NOMO-1 treated with dmso at 0.1 percent for 144 hours (cell line): ENCODE measurements around the gene APBB1IP.
A peak's percentile ranks its signal among the peaks of the same experiment; 100 is the strongest.
"Not testable (repeated sequence)": the region's sequence is repeated elsewhere in the genome, so short reads cannot be mapped to it uniquely, and the experiment has no call there.

ENCODE experiments used
- DNase-seq: peaks from one replicate; lab custom pipeline; 2025; ENCODE audit not compliant: unreplicated experiment; lab: John Stamatoyannopoulos, UW

The APBB1IP gene

GRCh38 chr10:26474845-26475244, 36.7 kb downstream of the APBB1IP start:
- DNase-seq: not testable (repeated sequence)

- no peak for DNase-seq
Observed at GRCh38 chr10:26475386-26475785, 37.2 kb downstream of the APBB1IP start.

DNA sequence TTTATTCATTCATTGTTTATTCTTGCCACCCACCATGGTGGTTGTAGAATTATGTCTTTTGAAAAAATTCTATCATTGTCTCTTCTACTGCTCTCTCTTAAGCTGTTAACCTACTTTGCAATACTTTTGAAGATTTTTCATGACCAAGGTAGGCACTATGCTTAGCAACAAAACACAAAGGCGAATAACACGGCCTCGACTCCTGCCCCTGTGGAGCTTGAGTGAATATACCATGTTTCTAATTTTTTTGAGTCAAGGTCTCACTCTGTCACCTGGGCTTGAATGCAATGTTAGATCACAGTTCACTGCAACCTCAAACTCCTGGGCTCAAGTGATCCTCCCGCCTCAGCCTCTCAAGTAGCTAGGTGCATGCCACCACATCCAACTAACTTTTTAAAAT, 39.4 kb downstream of the APBB1IP start:
- DNase-seq: no peak

- DNase-seq: no peak
Observed at GRCh38 chr10:26478061-26478460, 39.9 kb downstream of the APBB1IP start.

DNA sequence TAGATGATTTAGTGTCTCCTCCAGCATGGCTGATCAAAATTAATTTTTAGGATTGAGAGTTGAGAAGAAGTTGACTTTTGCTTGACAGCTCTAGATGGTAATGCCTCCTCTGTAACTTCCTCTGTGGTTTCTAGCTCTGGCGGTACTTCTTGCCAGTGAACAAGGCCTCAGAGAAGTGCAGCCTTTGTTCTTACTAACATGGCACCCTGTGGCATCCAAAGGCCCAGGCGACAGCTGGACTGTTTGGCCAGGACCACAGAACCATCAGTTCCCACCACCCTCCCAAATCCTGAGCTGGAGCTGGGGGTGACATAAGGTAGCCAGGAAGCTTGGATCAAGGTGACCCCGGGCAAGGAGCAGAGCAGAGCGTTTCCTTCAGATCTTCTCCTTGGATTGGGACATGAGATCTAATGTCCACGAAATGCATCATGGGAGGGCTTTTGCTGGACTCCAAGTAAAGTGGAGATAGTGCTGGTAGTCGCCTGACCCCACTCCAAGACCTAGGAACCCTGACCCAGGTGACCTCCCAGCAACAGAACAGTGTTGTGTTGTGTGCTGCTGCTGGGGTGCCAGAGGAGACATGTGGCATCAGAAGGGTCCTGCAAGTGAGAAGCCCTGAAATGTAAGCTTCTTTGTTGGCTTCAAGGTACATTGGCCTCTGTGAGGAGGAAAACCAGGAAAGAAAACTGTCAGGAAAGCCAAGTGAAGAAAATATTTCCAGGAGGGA, 41.8 kb downstream of the APBB1IP start:
- peak; percentile 57 for DNase-seq

DNA sequence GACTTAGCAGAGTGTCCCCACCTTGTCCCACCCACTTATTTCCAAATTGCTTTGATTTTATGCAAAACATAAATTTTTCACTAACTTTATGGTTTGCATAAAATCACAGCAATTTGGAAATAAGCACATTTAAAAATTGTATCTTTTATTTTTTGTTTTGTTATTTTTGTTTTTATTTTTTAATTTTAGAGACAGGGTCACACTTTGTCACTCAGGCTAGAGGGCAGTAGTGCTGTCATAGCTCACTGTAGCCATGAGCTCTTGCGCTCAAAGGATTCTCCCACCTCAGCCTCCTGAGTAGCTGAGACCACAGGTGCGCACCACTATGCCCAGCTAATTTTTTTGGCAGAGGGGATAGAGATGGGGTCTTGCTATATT, 43.2 kb downstream of the APBB1IP start:
- no peak for DNase-seq

DNA sequence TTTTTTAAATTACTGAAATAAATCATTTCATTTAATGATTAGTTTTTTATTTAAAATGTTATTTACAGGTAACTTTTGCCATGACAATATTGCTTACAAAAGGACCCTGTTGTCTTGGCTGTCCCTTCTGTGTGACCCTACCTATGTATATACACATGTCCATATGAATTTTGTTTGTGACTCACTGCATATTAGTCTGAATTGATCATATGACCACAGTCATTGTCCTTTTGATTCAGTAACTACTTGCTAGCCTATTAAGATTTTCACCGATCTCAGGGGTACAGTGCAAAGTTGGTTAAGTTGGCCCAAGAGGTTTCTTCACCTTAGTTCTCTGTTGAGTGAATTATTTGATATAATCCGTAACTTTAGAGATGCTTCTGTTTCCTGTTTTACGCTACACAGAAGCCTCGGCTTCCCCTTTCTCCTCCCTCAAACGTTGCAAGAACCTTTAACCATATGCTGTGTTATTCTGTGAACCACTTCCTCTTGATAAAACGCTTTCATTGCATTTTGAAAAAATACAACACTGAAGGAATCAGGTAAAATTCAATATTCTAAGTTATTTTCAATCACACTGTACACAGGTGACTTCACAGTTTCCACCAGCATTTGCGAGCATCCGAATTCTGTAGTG, 43.9 kb downstream of the APBB1IP start:
- DNase-seq: peak; percentile 81

- no peak for DNase-seq
Observed at GRCh38 chr10:26483554-26483953, 45.4 kb downstream of the APBB1IP start.

- no peak for DNase-seq
Observed at GRCh38 chr10:26485150-26485941, 47.2 kb downstream of the APBB1IP start.

DNA sequence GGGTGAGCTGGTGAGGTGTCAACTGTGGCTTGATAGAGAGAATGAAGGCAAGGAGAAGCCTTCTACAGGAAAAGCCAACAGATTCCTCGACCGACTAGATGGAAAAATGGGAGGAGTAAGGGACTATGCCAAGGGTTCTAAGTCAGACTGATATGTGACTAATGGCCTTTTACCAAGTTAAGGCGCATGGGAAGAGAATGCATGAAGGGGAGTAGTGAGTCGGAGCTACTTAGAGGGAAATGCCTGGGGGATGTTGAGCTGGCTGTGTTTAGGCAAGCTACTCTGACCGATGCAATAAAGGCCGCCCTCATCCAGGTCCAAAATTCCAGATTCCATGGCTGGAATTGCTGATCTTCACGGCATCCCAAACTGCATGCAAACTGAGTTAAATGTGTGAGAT, 48.2 kb downstream of the APBB1IP start:
- no peak for DNase-seq

DNA sequence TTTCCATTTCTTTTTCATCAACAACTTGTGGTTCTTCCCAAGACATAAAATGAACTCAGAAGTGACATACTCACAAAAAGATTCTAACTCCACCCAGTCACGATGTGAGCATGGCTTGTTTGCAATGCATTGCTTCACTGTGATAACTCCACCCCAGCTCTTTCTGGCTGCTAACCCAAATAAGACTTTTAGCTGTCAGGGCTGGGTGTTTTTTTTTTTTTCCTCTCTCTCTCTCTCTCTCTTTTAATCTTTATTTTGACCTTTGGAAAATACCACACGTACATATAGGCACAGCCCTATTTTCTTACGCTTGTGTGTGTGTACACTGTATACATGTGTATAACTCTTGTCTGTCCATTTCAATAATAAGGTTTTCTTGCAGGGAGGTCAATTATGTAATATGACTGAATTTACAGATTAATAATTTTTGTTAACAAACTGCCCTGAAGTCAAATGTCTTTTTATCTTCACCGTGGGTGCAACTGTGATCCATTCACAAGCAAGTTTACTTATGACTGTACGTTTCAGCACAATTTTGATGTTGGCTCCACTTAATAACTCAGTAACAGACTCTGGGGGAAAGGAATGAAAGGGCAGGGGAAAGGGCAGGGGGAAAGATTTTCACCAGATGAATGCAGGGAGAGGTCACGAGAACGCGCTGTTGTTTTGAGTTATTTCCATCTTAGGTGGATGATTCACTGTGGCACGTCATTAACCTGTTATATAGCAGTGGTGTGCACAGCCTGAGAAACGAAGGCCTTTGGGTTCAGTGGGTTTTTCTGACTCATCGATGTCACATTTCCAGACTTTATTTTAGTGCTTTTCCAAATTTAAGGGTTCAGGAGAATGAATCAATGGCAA, 49.1 kb downstream of the APBB1IP start:
- peak; percentile 44 for DNase-seq

- no peak for DNase-seq
Observed at GRCh38 chr10:26488344-26488743, 50.2 kb downstream of the APBB1IP start.

DNA sequence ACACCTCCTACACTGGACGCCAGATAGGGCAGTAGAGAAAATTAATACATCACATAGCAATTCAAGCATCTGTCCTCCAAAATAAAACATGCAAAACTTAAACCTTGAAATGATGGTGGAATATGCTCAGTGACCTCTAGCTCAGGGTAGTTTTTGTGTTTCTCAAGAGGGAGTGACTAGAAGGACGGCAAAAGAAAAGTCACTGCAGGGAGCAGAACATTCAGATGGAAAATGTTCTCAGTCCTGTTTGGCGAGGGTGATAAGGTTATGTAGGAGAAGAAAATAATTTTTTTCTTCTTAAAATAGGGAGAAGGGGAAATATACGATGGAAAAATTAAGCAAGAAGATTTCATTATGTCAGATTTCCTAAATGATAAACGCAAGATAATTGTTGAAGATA, 50.9 kb downstream of the APBB1IP start:
- DNase-seq: no peak

DNA sequence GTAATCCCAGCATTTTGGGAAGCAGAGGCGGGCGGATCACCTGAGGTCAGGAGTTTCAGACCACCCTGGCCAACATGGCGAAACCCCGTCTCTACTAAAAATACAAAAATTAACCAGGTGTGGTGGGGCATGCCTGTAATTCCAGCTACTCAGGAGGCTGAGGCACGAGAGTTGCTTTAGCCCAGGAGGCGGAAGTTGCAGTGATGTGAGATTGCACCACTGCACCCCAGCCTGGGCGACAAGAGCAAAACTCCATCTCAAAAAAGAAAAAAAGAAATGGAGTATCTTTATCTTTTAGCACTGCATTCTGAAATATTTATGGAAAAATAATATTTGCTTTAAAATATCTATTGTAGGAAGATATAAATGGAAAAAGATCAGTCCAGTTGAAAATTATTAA, 52.2 kb downstream of the APBB1IP start:
- DNase-seq: not testable (repeated sequence)

DNA sequence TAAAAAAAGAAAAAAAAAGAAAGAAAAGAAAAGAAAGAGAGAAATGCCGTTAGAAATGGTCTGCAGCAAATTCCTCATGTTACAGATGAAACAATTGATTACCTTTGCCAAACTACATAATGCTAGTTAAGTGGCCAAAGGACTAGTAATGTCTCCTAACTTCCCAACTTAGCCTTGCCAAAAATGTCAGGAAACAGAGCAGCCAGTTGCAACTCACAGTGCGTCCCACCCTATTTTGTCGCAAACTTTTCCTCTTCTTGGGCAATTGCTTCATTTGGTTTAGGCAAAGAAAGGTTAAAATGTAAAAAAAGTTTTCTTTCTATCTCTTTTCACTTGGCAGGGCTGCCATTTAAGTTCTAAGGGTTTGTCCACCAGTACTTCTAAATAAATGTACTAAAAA, 53.1 kb downstream of the APBB1IP start:
- DNase-seq: no peak

GRCh38 chr10:26491934-26492333, 53.8 kb downstream of the APBB1IP start:
- DNase-seq: no peak

GRCh38 chr10:26492725-26493124, 54.6 kb downstream of the APBB1IP start:
- DNase-seq: not testable (repeated sequence)

GRCh38 chr10:26494018-26494417, 55.9 kb downstream of the APBB1IP start:
- no peak for DNase-seq

DNA sequence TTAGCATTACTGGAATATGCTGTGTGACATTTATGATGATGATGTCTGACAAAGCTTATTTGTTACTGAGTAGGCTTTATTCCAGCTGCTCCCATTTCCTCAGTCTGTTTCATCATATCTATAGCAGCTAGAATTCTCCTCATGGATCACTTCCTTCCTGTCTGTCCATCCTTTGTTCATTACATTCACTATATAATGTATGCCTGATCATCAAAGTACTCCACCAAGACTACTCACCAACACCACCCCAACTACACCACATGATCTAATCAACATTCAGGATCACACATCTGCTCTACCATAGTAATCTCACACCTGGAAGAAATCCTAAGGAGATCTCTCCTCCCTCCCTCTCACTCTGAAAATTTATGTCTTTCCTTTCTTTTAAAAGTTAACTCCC, 61.3 kb downstream of the APBB1IP start:
- DNase-seq: no peak

- DNase-seq: no peak
Observed at GRCh38 chr10:26502986-26503385, 64.8 kb downstream of the APBB1IP start.

DNA sequence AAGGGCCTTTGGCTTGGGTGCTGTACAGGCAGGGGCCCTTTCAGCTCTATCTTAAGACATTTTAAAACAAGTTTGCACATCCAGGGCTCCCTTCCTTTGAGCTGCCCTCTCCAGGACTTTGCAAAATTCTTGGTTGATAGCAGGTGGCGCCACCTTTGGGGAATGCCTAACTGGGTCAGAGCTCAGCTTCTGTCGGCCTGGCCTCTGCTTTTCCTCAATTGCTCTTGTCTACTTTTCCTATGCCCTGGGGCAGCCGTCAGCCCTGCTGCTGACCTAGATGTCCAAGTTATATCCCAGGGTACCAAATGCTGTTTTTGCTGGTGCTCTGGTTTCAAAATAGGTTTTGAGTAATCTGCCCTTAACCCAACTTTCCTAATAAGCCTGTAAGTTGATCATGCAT, 65.8 kb downstream of the APBB1IP start:
- DNase-seq: no peak
